T-helper 2 cell treated with Interferon-gamma antibody and Interleukin-4, amounts not matched to agents 5 μg/mL and 100 μg/mL, for 36 hours (primary cell): ENCODE data around the gene RBL1.
"Not testable (repeated sequence)": the region's sequence is repeated elsewhere in the genome, so short reads cannot be mapped to it uniquely, and the experiment has no call there.

ENCODE experiments used
- DNase-seq: peaks from one replicate; pipeline ENCODE4 v3.0.0; 2021; ENCODE audit warnings: low spot score
- H3K27ac Mint-ChIP-seq: one replicate; pipeline ENCODE4 v1.8.0; 2021; ENCODE audit warnings: mild to moderate bottlenecking, mixed read lengths
- H3K27me3 Mint-ChIP-seq: one replicate; pipeline ENCODE4 v1.8.0; 2021; ENCODE audit warnings: low read depth, mixed read lengths
- H3K36me3 Mint-ChIP-seq: one replicate; pipeline ENCODE4 v1.8.0; 2021; ENCODE audit warnings: low read depth, mixed read lengths
- H3K4me1 Mint-ChIP-seq: one replicate; pipeline ENCODE4 v1.8.0; 2021; ENCODE audit warnings: low read depth, mixed read lengths
- H3K4me3 Mint-ChIP-seq: one replicate; pipeline ENCODE4 v1.8.0; 2022; ENCODE audit warnings: mild to moderate bottlenecking, moderate library complexity, mixed read lengths
- H3K9me3 Mint-ChIP-seq: one replicate; pipeline ENCODE4 v1.8.0; 2021; ENCODE audit warnings: mixed read lengths

The RBL1 gene

DNA sequence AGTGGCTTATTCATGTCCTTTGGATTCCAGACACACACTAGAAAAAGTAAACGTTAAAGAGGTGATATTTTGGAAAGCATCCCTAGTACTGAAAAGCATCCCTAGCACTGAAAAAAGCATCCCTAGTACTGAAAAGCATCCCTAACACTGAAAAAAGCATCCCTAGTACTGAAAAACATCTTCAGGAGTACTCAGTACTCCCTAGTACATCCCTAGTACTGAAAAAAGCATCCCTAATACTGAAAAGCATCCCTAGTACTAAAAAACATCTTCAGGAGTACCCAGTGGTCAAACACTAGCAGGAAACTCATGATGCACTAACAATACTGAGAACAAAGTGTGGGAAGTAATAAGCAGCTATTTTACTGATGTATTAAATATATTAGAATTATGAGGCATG, 98.7 kb downstream of the RBL1 start:
- H3K4me1 Mint-ChIP-seq: peaks cover 8% of the 10 kb centered on the region
- H3K27ac Mint-ChIP-seq: no peak overlapping the region
- DNase-seq: no peak
- peaks cover 25% of the 10 kb centered on the region for H3K9me3 Mint-ChIP-seq
- peaks cover 64% of the 10 kb centered on the region for H3K36me3 Mint-ChIP-seq
- H3K27me3 Mint-ChIP-seq: no peaks in the 10 kb centered on the region
- no peak overlapping the region for H3K4me3 Mint-ChIP-seq

DNA sequence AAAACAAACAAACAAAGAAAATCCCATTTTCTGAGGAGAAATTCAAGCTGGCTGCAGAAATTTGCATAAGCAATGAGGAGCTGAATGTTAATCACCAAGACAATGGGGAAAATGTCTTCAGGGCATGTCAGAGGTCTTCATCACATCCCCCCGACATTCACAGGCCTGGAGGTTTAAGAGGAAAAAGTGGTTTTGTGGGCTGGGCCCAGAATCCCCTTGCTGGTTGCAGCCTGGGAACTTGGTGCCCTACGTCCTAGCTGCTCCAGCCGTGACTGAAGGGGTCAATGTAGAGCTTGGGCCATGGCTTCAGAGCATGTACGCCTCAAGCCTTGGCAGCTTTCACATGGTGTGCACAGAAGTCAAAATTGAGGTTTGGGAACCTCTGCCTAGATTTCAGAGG, 101.6 kb downstream of the RBL1 start:
- not testable (repeated sequence) for H3K27ac Mint-ChIP-seq, H3K4me3 Mint-ChIP-seq, DNase-seq, H3K27me3 Mint-ChIP-seq
- Mint-ChIP-seq H3K4me1 (peaks cover 15% of the 10 kb centered on the region), H3K36me3 (peaks cover 65% of the 10 kb centered on the region), H3K9me3 (peaks cover 25% of the 10 kb centered on the region)

DNA sequence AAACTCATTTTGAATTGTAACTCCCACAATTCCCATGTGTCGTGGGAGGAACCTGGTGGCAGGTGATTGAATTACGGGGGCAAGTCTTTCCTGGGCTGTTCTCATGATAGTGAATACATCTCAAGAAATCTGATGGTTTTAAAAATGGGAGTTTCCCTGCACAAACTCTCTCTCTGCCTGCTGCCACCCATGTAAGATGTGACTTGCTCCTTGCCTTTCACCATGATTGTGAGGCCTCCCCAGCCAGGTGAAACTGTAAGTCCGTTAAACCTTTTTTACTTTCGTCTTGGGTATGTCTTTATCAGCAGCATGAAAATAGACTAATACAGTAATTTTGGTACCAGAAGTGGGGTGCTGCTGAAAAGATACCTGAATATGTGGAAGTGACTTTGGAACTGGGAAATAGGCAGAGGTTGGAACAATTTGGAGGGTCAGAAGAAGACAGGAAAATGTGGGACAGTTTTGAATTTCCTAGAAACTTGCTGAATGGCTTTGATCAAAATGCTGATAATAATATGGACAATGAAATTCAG, 102.9 kb downstream of the RBL1 start:
- peaks cover 67% of the 10 kb centered on the region for H3K36me3 Mint-ChIP-seq
- no peaks in the 10 kb centered on the region for H3K27me3 Mint-ChIP-seq
- peaks cover 25% of the 10 kb centered on the region for H3K9me3 Mint-ChIP-seq
- H3K27ac Mint-ChIP-seq: no peak overlapping the region
- H3K4me1 Mint-ChIP-seq: peaks cover 24% of the 10 kb centered on the region
- no peak for DNase-seq
- H3K4me3 Mint-ChIP-seq: no peak overlapping the region

DNA sequence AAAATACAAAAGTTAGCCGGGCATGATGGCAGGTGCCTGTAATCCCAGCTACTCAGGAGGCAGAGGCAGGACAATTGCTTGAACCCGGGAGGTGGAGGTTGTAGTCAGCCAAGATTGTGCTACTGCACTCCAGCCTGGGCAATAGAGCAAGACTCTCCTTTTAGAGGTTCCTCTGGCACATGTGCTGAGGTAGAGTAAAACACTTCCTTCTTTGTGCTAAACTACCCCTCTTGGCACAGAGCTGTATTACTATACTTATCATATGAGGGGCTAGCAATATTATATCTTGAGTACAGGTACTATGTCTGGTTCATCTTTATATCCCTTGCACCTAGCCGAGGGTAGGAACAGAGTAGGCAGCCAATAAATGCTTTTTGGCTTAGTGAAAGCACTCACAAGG, 104.1 kb downstream of the RBL1 start:
- peaks cover 58% of the 10 kb centered on the region for H3K36me3 Mint-ChIP-seq
- no peak for DNase-seq
- H3K27me3 Mint-ChIP-seq: no peaks in the 10 kb centered on the region
- H3K4me3 Mint-ChIP-seq: no peak overlapping the region
- peaks cover 24% of the 10 kb centered on the region for H3K4me1 Mint-ChIP-seq
- H3K27ac Mint-ChIP-seq: no peak overlapping the region
- peaks cover 25% of the 10 kb centered on the region for H3K9me3 Mint-ChIP-seq

GRCh38 chr20:36989797-36990196, 106.0 kb downstream of the RBL1 start:
- H3K27ac Mint-ChIP-seq: peak overlapping the region; percentile 47

GRCh38 chr20:36988494-36988966, 107.3 kb downstream of the RBL1 start:
- Mint-ChIP-seq H3K4me1 (peaks cover 24% of the 10 kb centered on the region), H3K4me3 (no peak overlapping the region), H3K9me3 (peaks cover 9% of the 10 kb centered on the region), H3K27me3 (no peaks in the 10 kb centered on the region), H3K27ac (peak overlapping the region; percentile 58), H3K36me3 (peaks cover 27% of the 10 kb centered on the region)
- DNase-seq: no peak

More at GRCh38 chr20:36989797-36990196, 106.0 kb downstream of the RBL1 start:
- H3K27me3 Mint-ChIP-seq: no peaks in the 10 kb centered on the region
- peaks cover 24% of the 10 kb centered on the region for H3K4me1 Mint-ChIP-seq
- H3K9me3 Mint-ChIP-seq: peaks cover 14% of the 10 kb centered on the region
- no peak overlapping the region for H3K4me3 Mint-ChIP-seq
- no peak for DNase-seq
- H3K36me3 Mint-ChIP-seq: peaks cover 39% of the 10 kb centered on the region

DNA sequence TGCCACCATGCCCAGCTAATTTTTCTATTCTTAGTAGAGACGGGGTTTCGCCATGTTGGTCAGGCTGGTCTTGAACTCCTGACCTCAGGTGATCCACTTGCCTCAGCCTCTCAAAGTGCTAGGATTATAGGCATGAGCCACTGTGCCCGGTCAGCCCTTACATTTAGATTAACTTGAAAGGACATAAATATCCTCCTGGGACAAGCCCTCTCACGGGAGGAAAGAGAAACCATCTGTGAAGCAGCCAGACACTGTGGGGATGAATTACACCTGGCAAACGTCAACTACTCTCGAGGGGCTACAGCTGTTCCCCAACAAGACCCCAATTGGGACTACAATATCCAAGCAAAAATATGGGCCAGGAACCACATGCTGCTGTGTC, 111.5 kb downstream of the RBL1 start:
- peaks cover 13% of the 10 kb centered on the region for H3K4me1 Mint-ChIP-seq
- H3K27ac Mint-ChIP-seq: no peak overlapping the region
- H3K9me3 Mint-ChIP-seq: no peaks in the 10 kb centered on the region
- no peak for DNase-seq
- no peaks in the 10 kb centered on the region for H3K27me3 Mint-ChIP-seq
- H3K4me3 Mint-ChIP-seq: no peak overlapping the region
- peaks cover 12% of the 10 kb centered on the region for H3K36me3 Mint-ChIP-seq

GRCh38 chr20:36975099-36975818, 120.5 kb downstream of the RBL1 start:
- Mint-ChIP-seq H3K4me3 (peak overlapping the region; percentile 51), H3K27me3 (no peaks in the 10 kb centered on the region), H3K36me3 (peaks cover 4% of the 10 kb centered on the region), H3K4me1 (peaks cover 19% of the 10 kb centered on the region), H3K9me3 (no peaks in the 10 kb centered on the region), H3K27ac (peak overlapping the region; percentile 90)
- DNase-seq: peak; percentile 35

DNA sequence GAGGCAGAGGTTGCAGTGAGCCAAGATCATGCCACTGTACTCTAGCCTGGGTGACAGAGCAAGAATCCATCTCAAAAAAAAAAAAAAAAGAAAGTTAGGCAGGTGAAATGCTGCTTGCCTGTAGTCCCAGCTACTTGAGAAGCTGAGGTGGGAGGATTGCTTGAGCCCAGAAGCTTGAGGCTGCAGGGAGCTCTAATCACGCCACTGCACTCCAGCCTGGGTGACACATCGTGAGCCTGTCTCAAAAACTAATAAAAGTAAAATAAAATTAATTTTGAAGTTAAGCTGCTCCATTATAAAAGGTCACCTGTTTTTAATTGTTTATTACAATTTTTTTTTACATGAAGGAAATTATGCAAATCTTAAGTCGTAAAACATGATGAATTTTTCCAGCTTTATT, 121.1 kb downstream of the RBL1 start:
- Mint-ChIP-seq H3K36me3 (peaks cover 6% of the 10 kb centered on the region), H3K9me3 (no peaks in the 10 kb centered on the region), H3K4me3 (no peak overlapping the region)

DNA sequence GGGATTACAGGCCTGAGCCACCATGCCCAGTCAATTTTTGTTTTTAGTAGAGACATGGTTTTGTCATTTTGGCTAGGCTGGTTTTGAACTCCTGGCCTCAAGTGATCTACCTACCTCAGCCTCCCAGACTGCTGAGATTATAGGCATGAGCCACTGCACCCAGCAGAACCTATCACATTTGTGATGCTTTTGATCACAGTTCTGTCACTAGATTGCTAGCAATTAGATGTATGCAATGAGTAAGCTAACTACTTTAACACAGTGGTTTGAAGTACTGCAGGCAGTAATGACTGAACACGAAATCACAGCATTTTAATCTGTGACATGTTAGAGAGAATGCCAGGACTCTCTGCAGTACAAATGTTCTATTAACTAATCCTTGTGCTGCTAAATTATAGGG, 124.7 kb downstream of the RBL1 start:
- Mint-ChIP-seq H3K4me1 (peaks cover 49% of the 10 kb centered on the region), H3K27ac (peak overlapping the region; percentile 27), H3K9me3 (no peaks in the 10 kb centered on the region), H3K27me3 (no peaks in the 10 kb centered on the region), H3K36me3 (peaks cover 12% of the 10 kb centered on the region), H3K4me3 (no peak overlapping the region)
- DNase-seq: no peak

More for the DNA sequence above, 121.1 kb downstream of the RBL1 start:
- Mint-ChIP-seq H3K27ac (peak overlapping the region; percentile 90), H3K27me3 (no peaks in the 10 kb centered on the region), H3K4me1 (peaks cover 25% of the 10 kb centered on the region)
- no peak for DNase-seq

GRCh38 chr20:36969478-36970186, 126.2 kb downstream of the RBL1 start:
- Mint-ChIP-seq H3K36me3 (peaks cover 12% of the 10 kb centered on the region), H3K27me3 (no peaks in the 10 kb centered on the region), H3K4me1 (peaks cover 44% of the 10 kb centered on the region), H3K9me3 (no peaks in the 10 kb centered on the region), H3K27ac (peak overlapping the region; percentile 84), H3K4me3 (peak overlapping the region; percentile 50)
- no peak for DNase-seq

DNA sequence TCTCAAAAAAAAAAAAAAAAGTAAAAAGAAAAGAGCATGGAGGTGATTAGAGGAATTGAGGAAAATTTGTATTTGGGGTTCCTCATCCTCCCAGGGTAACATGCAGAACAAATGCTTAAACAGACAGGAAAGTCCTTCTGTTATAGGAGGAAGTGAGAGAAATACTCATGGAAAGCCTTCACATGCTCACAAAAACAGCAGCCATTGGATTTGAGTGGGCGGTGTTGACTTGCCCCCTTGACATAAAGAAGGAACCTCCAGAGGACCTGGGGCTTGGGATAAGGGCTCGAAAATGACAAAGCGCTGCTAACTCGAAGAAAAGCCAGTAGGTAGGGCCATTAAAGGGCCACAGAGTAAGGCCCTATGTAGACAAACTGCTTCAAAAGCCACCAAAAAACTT, 126.7 kb downstream of the RBL1 start:
- Mint-ChIP-seq H3K4me1 (peaks cover 44% of the 10 kb centered on the region), H3K9me3 (no peaks in the 10 kb centered on the region), H3K36me3 (peaks cover 12% of the 10 kb centered on the region), H3K4me3 (peak overlapping the region; percentile 50), H3K27me3 (no peaks in the 10 kb centered on the region), H3K27ac (peak overlapping the region; percentile 84)
- no peak for DNase-seq

GRCh38 chr20:36967636-36968035, 128.2 kb downstream of the RBL1 start:
- Mint-ChIP-seq H3K36me3 (peaks cover 17% of the 10 kb centered on the region), H3K27me3 (no peaks in the 10 kb centered on the region), H3K27ac (no peak overlapping the region), H3K9me3 (peaks cover 4% of the 10 kb centered on the region), H3K4me1 (peaks cover 41% of the 10 kb centered on the region), H3K4me3 (no peak overlapping the region)
- DNase-seq: no peak

DNA sequence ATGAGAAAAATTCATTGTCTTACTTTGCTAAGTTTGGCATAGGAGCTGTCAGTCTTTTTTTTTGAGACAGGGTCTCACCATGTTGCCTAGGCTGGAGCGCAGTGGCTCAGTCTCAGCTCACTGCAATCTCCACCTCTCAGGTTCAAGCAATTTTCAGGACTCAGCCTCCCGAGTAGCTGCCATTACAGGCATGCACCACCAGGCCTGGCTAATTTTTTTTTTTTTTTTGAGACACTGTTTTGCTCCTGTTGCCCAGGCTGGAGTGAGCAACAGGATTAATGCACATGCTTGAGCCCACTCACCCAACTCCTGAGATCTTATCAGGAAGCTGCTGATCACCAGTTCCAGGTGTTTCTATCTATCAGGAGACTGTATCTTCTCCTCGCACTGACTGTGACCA, 128.8 kb downstream of the RBL1 start:
- peaks cover 20% of the 10 kb centered on the region for H3K36me3 Mint-ChIP-seq
- H3K27ac Mint-ChIP-seq, H3K4me3 Mint-ChIP-seq, DNase-seq, H3K9me3 Mint-ChIP-seq, H3K27me3 Mint-ChIP-seq: not testable (repeated sequence)
- peaks cover 39% of the 10 kb centered on the region for H3K4me1 Mint-ChIP-seq
